Aorta (tissue), 5 donors: ENCODE results near the gene ATP6AP1. TPM values are rescaled to one million over a fixed set of nuclear protein-coding genes. Genes with fewer than 3 reads are reported as not detected.

ENCODE experiments used
- ATAC-seq: fragments of 200-7000 bp; cut with Tn5 transposase; one replicate; pipeline ENCODE4 v1.9.1; 2022; ENCODE audit warnings: moderate library complexity; ENCODE audit not compliant: low FRiP score
- DNase-seq, 2 donors: peaks; one replicate each; pipeline ENCODE4 v3.0.0-alpha.2; 2020
- H3K27ac ChIP-seq, 2 donors: one replicate each; pipeline ENCODE4 v1.5.1; 2013; ENCODE audit warnings: low read length in 2 of 2, mild to moderate bottlenecking in 2 of 2, moderate library complexity in 2 of 2, control low read depth in 1 of 2, inconsistent platforms in 1 of 2, low read depth in 1 of 2
- H3K27me3 ChIP-seq, 2 donors: one replicate each; pipeline ENCODE4 v1.6.1; 2013; ENCODE audit warnings: control low read depth in 1 of 2, low read length in 1 of 2, mild to moderate bottlenecking in 1 of 2, moderate library complexity in 1 of 2; ENCODE audit not compliant: insufficient read depth in 2 of 2, control insufficient read depth in 1 of 2
- H3K36me3 ChIP-seq, 2 donors: one replicate each; pipeline ENCODE4 v1.6.1; 2013; ENCODE audit warnings: control low read depth in 1 of 2, low read length in 1 of 2, mild to moderate bottlenecking in 1 of 2; ENCODE audit not compliant: insufficient read depth in 2 of 2, control insufficient read depth in 1 of 2
- H3K4me1 ChIP-seq, 2 donors: one replicate each; pipeline ENCODE4 v1.6.1; 2013; ENCODE audit warnings: low read length in 2 of 2, control low read depth in 1 of 2, mild to moderate bottlenecking in 1 of 2, moderate library complexity in 1 of 2; ENCODE audit not compliant: insufficient read depth in 2 of 2, control insufficient read depth in 1 of 2
- H3K4me3 ChIP-seq, 2 donors: one replicate each; pipeline ENCODE4 v1.5.1; 2013; ENCODE audit warnings: low read length in 2 of 2, control low read depth in 1 of 2, mild to moderate bottlenecking in 1 of 2
- H3K9me3 ChIP-seq: one replicate; pipeline ENCODE4 v1.6.1; 2013; ENCODE audit warnings: mild to moderate bottlenecking, low read length; ENCODE audit not compliant: control insufficient read depth
- WGBS, 2 donors: extraction: QIAGEN DNeasy Blood & Tissue Kit; methylation state at CpG; one replicate each; pipeline ENCODE4 v1.1.7; 2013; 5-methylcytosine and 5-hydroxymethylcytosine counted together
- intact Hi-C, 2 donors: fragments of 100-400 bp; cut with DNase I; formaldehyde crosslinking; loops; one replicate each; pipeline versions ENCODE4 v1.14.2 to v1.15.0; 2022
- polyA plus RNA-seq, 2 donors: library from polyadenylated mRNA; stranded (reverse); fragments of 200-250 nt; gene quantifications; one replicate each; pipeline ENCODE4 v1.2.3, GENCODE V29; 2013
- total RNA-seq, 2 donors: library from RNA; stranded (reverse); fragmentation: NEBNext Ultra II Directional; extraction: Animal tissue kit (Norgen Biotek cat#: 25700); gene quantifications; one replicate each; pipeline ENCODE4 v1.2.1, GENCODE V29; 2021
- donor health status: healthy with polysubstance abuse.
- donor health status: Bipolar disorder and iron deficiency.
- donor health status: DM: no; HTN: no; CAD: no.
- donor health status: DM: no; HTN: no; CAD: no.
- donor health status: DM: yes; HTN: yes; CAD: no.

The ATP6AP1 gene
- total and polyA plus RNA-seq, 4 donors, result 44.1 to 77.5 (median 63.4) TPM

DNA sequence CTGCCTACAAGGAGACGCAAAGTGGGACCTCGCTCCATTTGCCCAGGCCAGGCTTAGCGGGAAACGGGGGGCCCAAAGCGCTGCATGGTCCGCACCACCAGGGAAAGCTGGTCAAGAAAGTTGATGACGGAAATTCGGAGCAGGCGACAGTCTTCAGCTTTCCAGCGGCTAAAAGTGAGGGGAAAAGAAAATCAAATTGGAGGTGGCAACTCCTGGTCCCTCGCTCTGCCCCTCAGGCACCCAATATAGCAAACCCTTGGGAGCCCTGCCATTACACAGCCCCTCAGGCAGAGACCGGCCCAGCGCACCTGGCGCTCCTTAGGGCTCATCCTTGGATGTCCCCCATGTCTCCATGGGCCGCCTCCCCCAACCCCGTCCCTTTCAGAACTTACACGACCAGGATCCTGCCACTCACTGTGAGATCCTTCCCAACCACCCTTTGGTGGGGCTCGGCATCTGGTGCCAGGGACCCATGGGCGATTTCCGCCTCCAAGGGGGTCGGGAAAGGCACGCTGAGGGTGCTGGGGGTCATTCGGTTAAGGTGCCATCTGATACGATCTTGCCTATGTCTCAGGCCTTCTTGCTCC is 49.5 kb downstream of the ATP6AP1 start:
- intact Hi-C loops, result loop anchor here in 1 of 2 donors (1.0 kb wide), 1 partner anchor 34 kb away; the partner anchor contains the start of gene FAM50A
- ATAC-seq (no peak), DNase-seq (peak; percentile 51 to 76)
- no peaks in the 10 kb centered on the region for H3K4me1 ChIP-seq
- no peaks in the 10 kb centered on the region for H3K36me3 ChIP-seq
- peak overlapping the region in 1 of 2 donors; percentile 55 for H3K4me3 ChIP-seq
- WGBS, 2 donors, result 47 to 63% methylated on average over 24 of the region's 24 CpGs
- H3K27ac ChIP-seq, result no peak overlapping the region
- H3K27me3 ChIP-seq, result no peaks in the 10 kb centered on the region
- H3K9me3 ChIP-seq, result no peaks in the 10 kb centered on the region

DNA sequence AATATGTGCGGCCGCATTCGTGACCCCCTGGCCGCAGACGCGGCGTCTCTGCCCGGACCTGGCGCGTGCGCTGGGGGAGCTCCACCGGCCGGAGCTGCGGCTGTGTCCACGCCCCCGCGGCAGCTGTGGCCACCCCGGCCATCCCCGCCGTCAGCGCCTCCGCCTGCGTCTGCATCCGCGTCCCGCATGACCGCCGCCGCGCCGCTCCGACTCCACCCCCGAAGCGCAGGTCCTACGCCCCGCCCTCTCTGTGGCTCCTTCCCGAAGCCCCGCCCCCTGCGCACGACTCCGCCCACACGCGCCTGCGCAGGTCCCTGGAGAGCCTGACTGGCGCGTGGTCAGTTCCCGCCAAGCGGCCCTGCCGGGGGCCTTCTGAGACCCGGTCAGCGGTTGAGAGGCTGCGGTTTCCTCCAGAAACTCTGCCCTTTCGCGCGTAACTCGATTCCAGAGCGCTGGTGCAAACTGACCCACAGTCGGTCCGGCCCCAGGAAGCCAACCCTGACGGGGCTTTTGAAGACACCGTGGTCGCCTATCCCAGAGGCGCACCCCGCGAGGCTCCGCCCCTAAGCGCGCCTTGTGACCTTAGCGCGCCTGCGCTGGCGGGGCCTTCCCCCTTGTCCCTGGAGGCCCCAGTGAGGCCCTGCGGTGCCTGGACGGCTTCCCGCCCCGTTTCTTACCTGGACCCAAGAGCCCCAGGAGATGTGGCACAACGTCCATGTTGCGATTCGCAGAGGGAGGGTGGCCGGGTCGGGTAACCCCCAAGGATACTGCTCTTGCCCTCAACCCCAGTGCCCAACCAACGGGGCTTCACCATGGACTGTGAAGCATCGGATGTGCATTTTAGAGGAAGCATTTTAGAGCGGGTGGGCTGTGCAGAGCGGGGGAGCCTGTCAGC is 50.5 kb downstream of the ATP6AP1 start, which contains the start of gene LAGE3:
LAGE3 (minus strand) TSS at position 554 of the 895 bp plus-strand sequence; CDS start at position 188, 366 bp downstream.
- intact Hi-C loops, result loop anchor here in 1 of 2 donors (1.0 kb wide), 1 partner anchor 35 kb away; the partner anchor contains the start of gene FAM50A
- DNase-seq (peak; percentile 96 to 97), ATAC-seq (peak; percentile 95)
- H3K9me3 ChIP-seq, result no peaks in the 10 kb centered on the region
- H3K36me3 ChIP-seq, result no peaks in the 10 kb centered on the region
- no peaks in the 10 kb centered on the region for H3K27me3 ChIP-seq
- WGBS, 2 donors, result 2 to 37% methylated on average over 79 to 85 of the region's 85 CpGs
- no peaks in the 10 kb centered on the region for H3K4me1 ChIP-seq
- peak within 1 kb of the TSS in 1 of 2 donors; percentile 68 for H3K27ac ChIP-seq
- peak within 1 kb of the TSS in 1 of 2 donors; percentile 55 for H3K4me3 ChIP-seq

DNA sequence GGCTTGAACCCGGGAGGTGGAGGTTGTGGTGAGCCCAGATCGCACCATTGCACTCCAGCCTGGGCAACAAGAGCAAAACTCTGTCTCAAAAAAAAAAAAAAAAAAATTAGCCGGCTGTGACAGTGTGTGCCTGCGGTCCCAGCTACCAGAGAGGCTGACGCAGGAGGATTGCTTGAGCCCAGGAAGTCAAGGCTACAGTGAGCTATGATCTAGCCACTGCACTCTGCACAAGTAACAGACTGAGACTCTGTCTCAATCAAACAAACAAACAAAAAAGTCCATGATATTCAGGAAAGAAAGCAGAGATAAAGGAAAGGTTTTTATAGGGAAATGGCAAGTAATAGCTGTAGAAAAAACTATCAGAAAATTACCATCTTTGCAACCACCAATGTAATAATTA is 52.7 kb downstream of the ATP6AP1 start:
- no peaks in the 10 kb centered on the region for H3K9me3 ChIP-seq
- ATAC-seq, result no peak
- no peaks in the 10 kb centered on the region for H3K27me3 ChIP-seq
- H3K36me3 ChIP-seq, result no peaks in the 10 kb centered on the region
- intact Hi-C loops, result no loop called here
- DNase-seq, result no peak
- H3K4me1 ChIP-seq, result no peaks in the 10 kb centered on the region
- WGBS, 2 donors, result 81 to 84% methylated on average over 5 of the region's 5 CpGs
- H3K4me3 ChIP-seq, result no peak overlapping the region
- no peak overlapping the region for H3K27ac ChIP-seq

DNA sequence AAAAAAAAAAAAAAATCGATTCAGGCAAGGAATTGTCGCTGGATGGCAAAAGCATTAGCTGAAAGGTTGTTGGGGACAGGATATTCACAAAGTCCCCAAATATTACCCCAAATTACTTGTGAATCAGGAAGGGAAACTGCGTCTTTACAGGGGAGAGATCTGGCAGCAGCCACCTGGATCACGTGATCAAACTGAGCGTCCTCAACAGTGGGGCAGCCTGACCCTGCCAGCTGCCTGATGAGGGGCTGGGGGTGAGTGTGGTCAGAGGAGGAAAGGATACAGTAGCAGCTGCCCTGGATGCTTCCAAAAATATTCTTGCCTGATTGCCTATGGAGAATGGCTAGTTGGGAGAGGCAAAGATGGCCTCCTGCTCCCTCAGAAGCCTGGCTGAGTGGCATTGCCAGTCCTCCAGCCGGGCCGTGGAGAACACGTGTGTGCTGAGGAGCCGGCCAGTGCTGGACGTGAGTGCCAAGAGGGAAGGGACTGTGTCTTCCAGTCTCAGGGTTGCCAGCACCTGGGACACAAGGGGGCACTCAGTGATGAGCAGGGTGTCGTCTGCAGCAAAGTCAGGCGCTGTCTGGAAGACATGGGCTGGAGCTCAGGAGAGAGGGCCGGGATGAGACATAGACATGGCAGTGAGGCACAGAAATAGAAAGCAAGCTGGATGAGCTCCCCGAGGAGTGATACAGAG is 53.6 kb downstream of the ATP6AP1 start:
- WGBS, 2 donors, result 73 to 75% methylated on average over 14 of the region's 14 CpGs
- no peak overlapping the region for H3K4me3 ChIP-seq
- intact Hi-C loops, result no loop called here
- H3K9me3 ChIP-seq, result no peaks in the 10 kb centered on the region
- no peaks in the 10 kb centered on the region for H3K27me3 ChIP-seq
- no peaks in the 10 kb centered on the region for H3K36me3 ChIP-seq
- DNase-seq, result no peak
- no peak overlapping the region for H3K27ac ChIP-seq
- ATAC-seq, result no peak
- no peaks in the 10 kb centered on the region for H3K4me1 ChIP-seq

DNA sequence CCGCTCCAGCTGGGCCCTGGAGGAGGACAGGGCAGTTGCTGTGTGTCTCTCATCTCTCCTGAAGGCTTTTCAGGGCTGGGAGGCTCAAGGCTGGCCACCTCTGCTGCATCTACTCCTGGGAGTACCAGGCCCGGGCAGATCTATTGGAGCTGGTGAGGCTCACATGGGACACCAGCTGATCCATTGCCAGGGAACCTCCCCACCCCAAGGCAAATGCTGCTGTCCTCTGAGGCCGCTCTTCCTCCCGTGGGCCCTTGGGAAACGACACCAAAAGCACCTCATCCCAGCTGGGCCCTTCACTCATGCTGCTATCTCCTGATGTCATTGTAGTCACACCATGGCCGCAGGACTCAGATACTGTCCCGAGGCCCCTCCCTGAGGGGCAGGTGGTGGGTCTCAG is 54.3 kb downstream of the ATP6AP1 start:
- Histone ChIP-seq H3K27me3 (no peaks in the 10 kb centered on the region), H3K4me3 (no peak overlapping the region), H3K36me3 (no peaks in the 10 kb centered on the region), H3K27ac (no peak overlapping the region), H3K4me1 (no peaks in the 10 kb centered on the region), H3K9me3 (no peaks in the 10 kb centered on the region)
- intact Hi-C loops, result no loop called here
- 69 to 76% methylated on average over 6 to 7 of the region's 7 CpGs for WGBS, 2 donors
- ATAC-seq, result no peak
- DNase-seq, result no peak

DNA sequence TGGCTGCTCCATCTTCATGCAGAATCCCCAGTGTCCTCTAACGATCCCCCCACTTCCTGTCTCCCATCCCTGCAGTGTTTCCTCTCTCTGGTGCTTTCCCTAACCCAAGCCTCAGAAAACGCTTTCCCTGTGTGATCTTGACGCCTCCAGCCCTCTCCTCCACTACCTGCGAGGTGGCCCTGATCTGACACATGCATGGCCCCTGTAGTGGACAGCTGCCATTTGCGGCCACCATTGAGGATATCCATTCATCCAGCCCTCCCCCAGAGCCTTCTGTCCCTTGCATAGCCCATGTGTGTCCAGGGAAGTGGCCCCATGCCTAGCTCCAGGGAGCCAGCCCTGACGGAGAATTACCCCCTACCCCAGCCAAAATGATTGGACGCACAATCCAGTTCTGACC is 54.8 kb downstream of the ATP6AP1 start:
- H3K36me3 ChIP-seq, result no peaks in the 10 kb centered on the region
- WGBS, 2 donors, result 79 to 83% methylated on average over 7 of the region's 7 CpGs
- DNase-seq, result no peak
- no peaks in the 10 kb centered on the region for H3K4me1 ChIP-seq
- intact Hi-C loops, result no loop called here
- no peaks in the 10 kb centered on the region for H3K27me3 ChIP-seq
- no peak overlapping the region for H3K27ac ChIP-seq
- H3K4me3 ChIP-seq, result no peak overlapping the region
- no peak for ATAC-seq
- H3K9me3 ChIP-seq, result no peaks in the 10 kb centered on the region

DNA sequence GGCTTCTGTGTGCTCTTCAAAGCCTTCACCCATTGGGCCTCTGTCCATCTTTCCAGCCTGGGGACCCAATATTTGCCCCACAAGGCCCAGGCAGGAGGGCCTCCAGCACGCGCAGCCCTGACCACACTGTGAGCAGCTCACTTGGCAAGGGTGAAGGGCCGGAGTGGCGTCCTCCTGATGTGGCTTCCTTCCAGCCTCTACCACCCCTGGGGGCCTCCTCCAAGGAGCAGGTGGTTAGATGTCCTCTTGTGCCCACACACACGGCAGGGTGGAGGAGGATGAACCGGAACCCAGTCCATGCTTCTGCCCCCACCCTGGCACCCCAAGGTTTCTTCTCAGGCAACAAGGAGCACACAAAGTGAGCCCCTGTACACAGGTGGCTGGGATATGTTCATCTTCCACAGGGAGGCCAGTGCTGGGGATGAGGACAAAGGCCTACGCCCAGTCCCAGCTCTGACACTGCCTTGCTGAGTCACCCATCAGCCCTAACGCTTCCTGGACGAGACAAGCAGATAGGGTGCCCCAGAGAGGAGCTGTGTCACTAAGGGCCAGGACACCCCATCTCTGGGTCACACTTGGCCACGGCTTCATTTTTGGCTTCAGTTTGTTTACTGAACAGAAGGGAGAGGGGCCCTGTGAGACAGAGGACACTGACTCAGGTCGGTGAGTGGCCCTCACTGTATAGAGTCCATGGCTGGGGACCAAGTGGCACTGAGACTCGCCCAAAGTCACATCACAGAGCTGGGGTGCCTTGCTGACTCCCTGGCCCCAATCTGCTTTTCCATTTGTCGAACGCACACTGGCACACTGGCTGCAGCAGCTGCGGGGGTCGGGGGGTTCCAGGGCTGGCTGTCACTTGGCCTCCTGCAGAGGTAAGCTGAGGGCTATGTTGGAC is 56.0 kb downstream of the ATP6AP1 start:
- 74% methylated on average over 16 of the region's 16 CpGs for WGBS, 2 donors
- no peak for ATAC-seq

More for the DNA sequence above, 56.0 kb downstream of the ATP6AP1 start:
- Histone ChIP-seq H3K36me3 (no peaks in the 10 kb centered on the region), H3K9me3 (no peaks in the 10 kb centered on the region), H3K4me1 (no peaks in the 10 kb centered on the region), H3K27ac (no peak overlapping the region), H3K27me3 (no peaks in the 10 kb centered on the region), H3K4me3 (no peak overlapping the region)
- peak in 1 of 2 donors; percentile 43 for DNase-seq
- intact Hi-C loops, result no loop called here
